Epithelial cell of esophagus (primary cell): Measurements from ENCODE around the gene B3GNT2.
A peak's percentile ranks its signal among the peaks of the same experiment; 100 is the strongest.

Experiments
- DNase-seq: peaks from one replicate; pipeline ENCODE4 v3.0.0; 2010; ENCODE audit warnings: low read depth
- H3K4me3 ChIP-seq: 2 replicates; pipeline ENCODE4 v1.5.1; 2011; ENCODE audit warnings: mild to moderate bottlenecking, low read length, control low read depth
- TF ChIP-seq, protein P1 (sequence below): IDR thresholded peaks from 2 replicates; pipeline ENCODE4 v1.5.1; 2011; ENCODE audit warnings: low read depth, mild to moderate bottlenecking, low read length, control low read depth, inconsistent platforms; ENCODE audit not compliant: insufficient read depth; ENCODE audit errors: missing control alignments

Gene B3GNT2

GRCh38 chr2:62186156-62186905 is 9.6 kb upstream of the B3GNT2 start:
- H3K4me3 ChIP-seq = no peak overlapping the region
- TF ChIP-seq, protein P1, sequence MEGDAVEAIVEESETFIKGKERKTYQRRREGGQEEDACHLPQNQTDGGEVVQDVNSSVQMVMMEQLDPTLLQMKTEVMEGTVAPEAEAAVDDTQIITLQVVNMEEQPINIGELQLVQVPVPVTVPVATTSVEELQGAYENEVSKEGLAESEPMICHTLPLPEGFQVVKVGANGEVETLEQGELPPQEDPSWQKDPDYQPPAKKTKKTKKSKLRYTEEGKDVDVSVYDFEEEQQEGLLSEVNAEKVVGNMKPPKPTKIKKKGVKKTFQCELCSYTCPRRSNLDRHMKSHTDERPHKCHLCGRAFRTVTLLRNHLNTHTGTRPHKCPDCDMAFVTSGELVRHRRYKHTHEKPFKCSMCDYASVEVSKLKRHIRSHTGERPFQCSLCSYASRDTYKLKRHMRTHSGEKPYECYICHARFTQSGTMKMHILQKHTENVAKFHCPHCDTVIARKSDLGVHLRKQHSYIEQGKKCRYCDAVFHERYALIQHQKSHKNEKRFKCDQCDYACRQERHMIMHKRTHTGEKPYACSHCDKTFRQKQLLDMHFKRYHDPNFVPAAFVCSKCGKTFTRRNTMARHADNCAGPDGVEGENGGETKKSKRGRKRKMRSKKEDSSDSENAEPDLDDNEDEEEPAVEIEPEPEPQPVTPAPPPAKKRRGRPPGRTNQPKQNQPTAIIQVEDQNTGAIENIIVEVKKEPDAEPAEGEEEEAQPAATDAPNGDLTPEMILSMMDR = no peak
- DNase-seq = no peak

DNA sequence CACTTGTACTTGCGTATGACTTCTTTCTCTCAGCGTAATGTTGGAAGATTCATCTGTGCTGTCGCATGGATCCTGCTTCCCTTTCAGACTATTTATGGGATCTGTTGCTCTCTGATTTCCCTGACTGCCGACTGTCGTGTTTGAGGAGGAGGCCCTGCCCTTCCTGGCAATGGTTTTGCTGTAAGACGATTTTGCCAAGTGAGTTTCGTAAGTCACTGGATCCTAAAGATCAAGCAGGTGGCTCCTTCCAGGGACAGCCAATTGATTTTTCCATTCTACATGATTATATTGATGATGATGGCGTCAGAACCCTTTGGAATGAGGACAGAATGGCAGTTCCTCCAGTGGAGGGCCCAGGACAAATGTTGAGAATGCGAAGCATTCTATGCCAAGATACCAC is 8.7 kb upstream of the B3GNT2 start:
- no peak overlapping the region for H3K4me3 ChIP-seq
- DNase-seq = no peak
- TF ChIP-seq, protein P1 = no peak

- DNase-seq = no peak
- no peak overlapping the region for H3K4me3 ChIP-seq
- TF ChIP-seq, protein P1 = no peak
Observed at GRCh38 chr2:62188416-62188815, 7.5 kb upstream of the B3GNT2 start.

GRCh38 chr2:62189196-62189595 is 6.7 kb upstream of the B3GNT2 start:
- H3K4me3 ChIP-seq = no peak overlapping the region
- TF ChIP-seq, protein P1 = no peak
- DNase-seq = no peak

DNA sequence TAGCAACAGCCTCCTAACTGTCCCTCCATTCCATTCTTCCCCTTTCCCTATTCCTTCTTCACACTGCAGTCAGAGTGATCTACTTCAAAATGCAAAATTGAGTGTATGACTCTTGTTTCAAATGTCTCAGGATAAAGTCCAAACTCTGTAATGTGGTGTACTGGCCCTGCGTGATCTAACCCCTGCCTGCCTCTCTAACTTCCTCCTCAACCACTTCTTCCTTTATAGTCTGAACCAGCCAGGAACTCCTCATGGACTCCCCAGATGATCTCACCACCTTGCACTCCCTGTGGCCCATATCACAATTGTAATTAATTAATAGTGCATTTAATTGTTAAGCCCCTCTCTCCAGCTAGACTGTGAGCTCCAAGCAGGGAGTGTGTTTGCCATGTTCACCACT is 3.1 kb upstream of the B3GNT2 start:
- TF ChIP-seq, protein P1 = no peak
- H3K4me3 ChIP-seq = no peak overlapping the region
- no peak for DNase-seq

- DNase-seq = no peak
- H3K4me3 ChIP-seq = peak overlapping the region; percentile 87
- TF ChIP-seq, protein P1 = no peak
Observed at GRCh38 chr2:62194558-62195420, 1.1 kb upstream of the B3GNT2 start.
